HCT116 (cell line): Measurements from ENCODE around the gene CDH24. TPM values are rescaled to one million over a fixed set of nuclear protein-coding genes. Genes with fewer than 3 reads are reported as not detected.

ENCODE experiments used
- ATAC-seq: fragments of 200-7000 bp; cut with Tn5 transposase; 2 replicates; pipeline ENCODE4 v1.9.1; 2020; ENCODE audit warnings: mild to moderate bottlenecking, moderate library complexity
- BruUV-seq: library from RNA; stranded (reverse); fragments of 400-500 nt; replicated peaks from 2 replicates; lab custom pipeline; 2021; lab: Mats Ljungman, UMichigan
- CTCF ChIA-PET: fragments of 300-600 bp; sonication (Branson Sonifier 250); formaldehyde crosslinking; loops from one replicate; lab custom pipeline; 2021; ENCODE audit warnings: antibody characterized with exemption; lab: Charles Lee
- POLR2A ChIA-PET: fragments of 300-600, 350-600 bp; sonication (Branson Sonifier 250); formaldehyde crosslinking; loops from one replicate; lab custom pipeline; 2021; ENCODE audit warnings: antibody characterized with exemption; lab: Charles Lee
- RAD21 ChIA-PET, 2 experiments: fragments of 300-600 bp; sonication (Branson Sonifier 250); formaldehyde crosslinking; loops; one replicate each; lab custom pipeline; 2023; ENCODE audit warnings: low total read pairs in 2 of 2; ENCODE audit not compliant: uncharacterized antibody in 2 of 2, unreplicated experiment in 2 of 2, low non-redundant PET in 1 of 2; lab: Charles Lee
- DNase-seq: peaks from one replicate; pipeline ENCODE4 v3.0.0-alpha.2; 2010; ENCODE audit warnings: low read depth, low spot score
- H2AFZ ChIP-seq: fragments of 200-600 bp; shearing (Covaris generic), sonication (generic); 2 replicates; pipeline ENCODE4 v1.6.1; 2017; ENCODE audit warnings: low read depth, mixed run types, mixed read lengths, antibody characterized with exemption, low read length; ENCODE audit not compliant: poor library complexity, severe bottlenecking
- H3K27ac ChIP-seq: 2 replicates; pipeline ENCODE4 v1.5.1; 2012; ENCODE audit warnings: low read depth, low read length
- H3K27me3 ChIP-seq: fragments of 200-600 bp; sonication (generic); 2 replicates; pipeline ENCODE4 v1.6.1; 2016; ENCODE audit warnings: mixed run types, low read length, mixed read lengths; ENCODE audit not compliant: insufficient read depth
- H3K36me3 ChIP-seq, 2 experiments: fragments of 200-500 bp in 1 of 2; fragments of 200-600 bp in 1 of 2; sonication (Bioruptor generic) in 1 of 2; sonication (generic) in 1 of 2; 2 replicates each; pipeline versions ENCODE4 v1.5.1 to v1.6.1; 2014 to 2016; ENCODE audit warnings: low read length in 2 of 2, inconsistent platforms in 1 of 2, mixed read lengths in 1 of 2, mixed run types in 1 of 2; ENCODE audit not compliant: insufficient read depth in 2 of 2, control insufficient read depth in 1 of 2
- H3K4me1 ChIP-seq, 2 experiments: fragments of 200-600 bp in 1 of 2; sonication (generic) in 1 of 2; 2 replicates each; pipeline versions ENCODE4 v1.5.1 to v1.6.1; 2012 to 2017; ENCODE audit warnings: low read length in 2 of 2, inconsistent platforms in 1 of 2, mild to moderate bottlenecking in 1 of 2, mixed read lengths in 1 of 2, mixed run types in 1 of 2, moderate library complexity in 1 of 2; ENCODE audit not compliant: insufficient read depth in 2 of 2, control insufficient read depth in 1 of 2
- H3K4me2 ChIP-seq: fragments of 200-600 bp; sonication (generic); 2 replicates; pipeline ENCODE4 v1.6.1; 2017; ENCODE audit warnings: mixed run types, low read length, mixed read lengths
- H3K4me3 ChIP-seq, 2 experiments: fragments of 200-600 bp in 1 of 2; sonication (generic) in 1 of 2; replicated peaks in 1 of 2; 2 replicates each; pipeline ENCODE4 v1.5.1; 2011 to 2016; ENCODE audit warnings: low read length in 2 of 2, control low read depth in 1 of 2, low read depth in 1 of 2, mild to moderate bottlenecking in 1 of 2, mixed read lengths in 1 of 2, mixed run types in 1 of 2
- H3K79me2 ChIP-seq: fragments of 200-600 bp; sonication (generic); 2 replicates; pipeline ENCODE4 v1.6.1; 2017; ENCODE audit warnings: mild to moderate bottlenecking, mixed run types, low read length, moderate library complexity, mixed read lengths; ENCODE audit not compliant: insufficient read depth
- H3K9ac ChIP-seq: fragments of 200-600 bp; sonication (generic); 2 replicates; pipeline ENCODE4 v1.6.1; 2016; ENCODE audit warnings: low read length, mixed read lengths
- H3K9me2 ChIP-seq: fragments of 200-600 bp; sonication (generic), shearing (Covaris generic); 2 replicates; pipeline ENCODE4 v1.6.1; 2017; ENCODE audit warnings: mixed run types, mild to moderate bottlenecking, moderate library complexity; ENCODE audit not compliant: insufficient read depth
- H3K9me3 ChIP-seq, 2 experiments: fragments of 200-500 bp in 1 of 2; fragments of 200-600 bp in 1 of 2; sonication (Bioruptor generic) in 1 of 2; sonication (generic) in 1 of 2; 2 replicates each; pipeline ENCODE4 v1.6.1; 2014 to 2017; ENCODE audit warnings: low read length in 2 of 2, mixed read lengths in 2 of 2, inconsistent platforms in 1 of 2, low read depth in 1 of 2, mild to moderate bottlenecking in 1 of 2, mixed run types in 1 of 2, moderate library complexity in 1 of 2; ENCODE audit not compliant: control insufficient read depth in 1 of 2, insufficient read depth in 1 of 2
- H4K20me1 ChIP-seq: fragments of 200-600 bp; sonication (generic), shearing (Covaris generic); 2 replicates; pipeline ENCODE4 v1.6.1; 2017; ENCODE audit warnings: mixed run types, mild to moderate bottlenecking, moderate library complexity; ENCODE audit not compliant: insufficient read depth
- CBX3 ChIP-seq: IDR thresholded peaks from 2 replicates; pipeline ENCODE4 v1.6.1; 2012; ENCODE audit warnings: low read depth
- CEBPB ChIP-seq: IDR thresholded peaks from 2 replicates; pipeline ENCODE4 v1.6.1; 2012; ENCODE audit warnings: low read depth
- EGR1 ChIP-seq: IDR thresholded peaks from 2 replicates; pipeline ENCODE4 v1.6.1; 2012; ENCODE audit warnings: low read depth
- EZH2 ChIP-seq: fragments of 200-600 bp; sonication (generic); IDR thresholded peaks from 2 replicates; pipeline ENCODE4 v1.6.1; 2017; ENCODE audit warnings: antibody characterized with exemption, mixed run types
- EZH2phosphoT487 ChIP-seq: fragments of 200-600 bp; IDR thresholded peaks from 2 replicates; pipeline ENCODE4 v1.6.1; 2018; ENCODE audit warnings: antibody characterized with exemption, borderline replicate concordance
- FOSL1 ChIP-seq: IDR thresholded peaks from 2 replicates; pipeline ENCODE4 v1.6.1; 2012; ENCODE audit warnings: low read depth
- JUND ChIP-seq: IDR thresholded peaks from 2 replicates; pipeline ENCODE4 v1.6.1; 2012
- POLR2AphosphoS5 ChIP-seq: IDR thresholded peaks from 2 replicates; pipeline ENCODE4 v1.6.1; 2011; ENCODE audit warnings: mild to moderate bottlenecking, low read depth, low read length, moderate library complexity
- RAD21 ChIP-seq: IDR thresholded peaks from 2 replicates; pipeline ENCODE4 v1.6.1; 2012; ENCODE audit warnings: low read depth, mild to moderate bottlenecking
- TCF7L2 ChIP-seq: IDR thresholded peaks from 2 replicates; pipeline ENCODE4 v1.7.0; 2011; ENCODE audit warnings: borderline replicate concordance, inconsistent platforms; ENCODE audit not compliant: insufficient read depth, insufficient read length; ENCODE audit errors: extremely low read depth
- ZFX ChIP-seq: fragments of 450-650 bp; IDR thresholded peaks from 2 replicates; pipeline ENCODE4 v1.6.1; 2017
- intact Hi-C: fragments of 100-400 bp; cut with micrococcal nuclease; formaldehyde crosslinking; loops from 2 replicates; pipeline ENCODE4 v1.10.0; 2022
- total RNA-seq: library from RNA; stranded (reverse); gene quantifications from one replicate; pipeline ENCODE4 v1.2.1, GENCODE V29; 2021; ENCODE audit not compliant: unreplicated experiment
- TF ChIP-seq, protein P1 (sequence below): IDR thresholded peaks from 2 replicates; pipeline ENCODE4 v1.6.1; 2011; ENCODE audit warnings: mild to moderate bottlenecking, low read length, moderate library complexity; ENCODE audit not compliant: insufficient replicate concordance; ENCODE audit errors: extremely low read depth
- TF ChIP-seq, protein P2 (sequence below), 3 experiments: fragments of 200-600 bp in 1 of 3; sonication (generic) in 1 of 3; IDR thresholded peaks in 2 of 3; conservative IDR thresholded peaks in 1 of 3; 2 replicates each; pipeline ENCODE4 v1.5.1; 2012 to 2017; ENCODE audit warnings: low read depth in 2 of 3, low read length in 2 of 3, antibody characterized with exemption in 1 of 3, borderline replicate concordance in 1 of 3, control low read depth in 1 of 3, mild to moderate bottlenecking in 1 of 3, mixed read lengths in 1 of 3, mixed run types in 1 of 3, moderate library complexity in 1 of 3; ENCODE audit not compliant: insufficient read depth in 1 of 3
- TF ChIP-seq, protein P3 (sequence below): IDR thresholded peaks from 2 replicates; pipeline ENCODE4 v1.6.1; 2012
- TF ChIP-seq, protein P4 (sequence below): IDR thresholded peaks from 2 replicates; pipeline ENCODE4 v1.6.1; 2012; ENCODE audit warnings: low read depth

CDH24 gene
- total RNA-seq, 1 experiment from 2014 or later: 19.3 TPM

GRCh38 chr14:23042162-23042965, 15.0 kb downstream of the CDH24 start, which contains the start of gene PSMB11:
PSMB11 (plus strand) TSS chr14:23042212; CDS start chr14:23042226, 14 bp downstream.
- POLR2A ChIA-PET: no interaction called here
- Histone ChIP-seq H3K9me3 (no peaks in the 10 kb centered on the region), H3K4me1 (peaks cover 0 to 5% of the 10 kb centered on the region in 2 experiments; a peak in 1 of 4 replicates), H3K27ac (no peak within 1 kb of the TSS), H3K36me3 (no peaks in the 10 kb centered on the region), H3K4me2 (no peak within 1 kb of the TSS), H3K4me3 (no peak within 1 kb of the TSS), H3K27me3 (no peaks in the 10 kb centered on the region), H3K79me2 (no peaks in the 10 kb centered on the region), H3K9ac (no peak within 1 kb of the TSS), H3K9me2 (no peaks in the 10 kb centered on the region), H2AFZ (no peak within 1 kb of the TSS), H4K20me1 (no peaks in the 10 kb centered on the region)
- CTCF ChIA-PET: no interaction called here
- BruUV-seq: no TSS peak
- ATAC-seq (no peak), DNase-seq (no peak)
- intact Hi-C loops: no loop called here
- TF ChIP-seq, protein P1, sequence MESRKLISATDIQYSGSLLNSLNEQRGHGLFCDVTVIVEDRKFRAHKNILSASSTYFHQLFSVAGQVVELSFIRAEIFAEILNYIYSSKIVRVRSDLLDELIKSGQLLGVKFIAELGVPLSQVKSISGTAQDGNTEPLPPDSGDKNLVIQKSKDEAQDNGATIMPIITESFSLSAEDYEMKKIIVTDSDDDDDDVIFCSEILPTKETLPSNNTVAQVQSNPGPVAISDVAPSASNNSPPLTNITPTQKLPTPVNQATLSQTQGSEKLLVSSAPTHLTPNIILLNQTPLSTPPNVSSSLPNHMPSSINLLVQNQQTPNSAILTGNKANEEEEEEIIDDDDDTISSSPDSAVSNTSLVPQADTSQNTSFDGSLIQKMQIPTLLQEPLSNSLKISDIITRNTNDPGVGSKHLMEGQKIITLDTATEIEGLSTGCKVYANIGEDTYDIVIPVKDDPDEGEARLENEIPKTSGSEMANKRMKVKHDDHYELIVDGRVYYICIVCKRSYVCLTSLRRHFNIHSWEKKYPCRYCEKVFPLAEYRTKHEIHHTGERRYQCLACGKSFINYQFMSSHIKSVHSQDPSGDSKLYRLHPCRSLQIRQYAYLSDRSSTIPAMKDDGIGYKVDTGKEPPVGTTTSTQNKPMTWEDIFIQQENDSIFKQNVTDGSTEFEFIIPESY: no peak
- no peak for TF ChIP-seq EZH2phosphoT487
- TF ChIP-seq RAD21: no peak
- TF ChIP-seq, protein P2, sequence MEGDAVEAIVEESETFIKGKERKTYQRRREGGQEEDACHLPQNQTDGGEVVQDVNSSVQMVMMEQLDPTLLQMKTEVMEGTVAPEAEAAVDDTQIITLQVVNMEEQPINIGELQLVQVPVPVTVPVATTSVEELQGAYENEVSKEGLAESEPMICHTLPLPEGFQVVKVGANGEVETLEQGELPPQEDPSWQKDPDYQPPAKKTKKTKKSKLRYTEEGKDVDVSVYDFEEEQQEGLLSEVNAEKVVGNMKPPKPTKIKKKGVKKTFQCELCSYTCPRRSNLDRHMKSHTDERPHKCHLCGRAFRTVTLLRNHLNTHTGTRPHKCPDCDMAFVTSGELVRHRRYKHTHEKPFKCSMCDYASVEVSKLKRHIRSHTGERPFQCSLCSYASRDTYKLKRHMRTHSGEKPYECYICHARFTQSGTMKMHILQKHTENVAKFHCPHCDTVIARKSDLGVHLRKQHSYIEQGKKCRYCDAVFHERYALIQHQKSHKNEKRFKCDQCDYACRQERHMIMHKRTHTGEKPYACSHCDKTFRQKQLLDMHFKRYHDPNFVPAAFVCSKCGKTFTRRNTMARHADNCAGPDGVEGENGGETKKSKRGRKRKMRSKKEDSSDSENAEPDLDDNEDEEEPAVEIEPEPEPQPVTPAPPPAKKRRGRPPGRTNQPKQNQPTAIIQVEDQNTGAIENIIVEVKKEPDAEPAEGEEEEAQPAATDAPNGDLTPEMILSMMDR (IDR thresholded peaks at IDR 0.05 in 2 of 3, conservative IDR thresholded peaks at IDR 0.05 in 1 of 3; ENCODE audit: borderline replicate concordance in 1 of 3, insufficient read depth in 1 of 3, low read depth in 2 of 3, low read length in 2 of 3): no peak
- no peak for TF ChIP-seq CBX3
- TF ChIP-seq CEBPB: no peak
- no peak for TF ChIP-seq JUND
- no peak for TF ChIP-seq ZFX
- TF ChIP-seq, protein P3, sequence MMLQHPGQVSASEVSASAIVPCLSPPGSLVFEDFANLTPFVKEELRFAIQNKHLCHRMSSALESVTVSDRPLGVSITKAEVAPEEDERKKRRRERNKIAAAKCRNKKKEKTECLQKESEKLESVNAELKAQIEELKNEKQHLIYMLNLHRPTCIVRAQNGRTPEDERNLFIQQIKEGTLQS: no peak
- no peak for TF ChIP-seq EZH2
- TF ChIP-seq, protein P4, sequence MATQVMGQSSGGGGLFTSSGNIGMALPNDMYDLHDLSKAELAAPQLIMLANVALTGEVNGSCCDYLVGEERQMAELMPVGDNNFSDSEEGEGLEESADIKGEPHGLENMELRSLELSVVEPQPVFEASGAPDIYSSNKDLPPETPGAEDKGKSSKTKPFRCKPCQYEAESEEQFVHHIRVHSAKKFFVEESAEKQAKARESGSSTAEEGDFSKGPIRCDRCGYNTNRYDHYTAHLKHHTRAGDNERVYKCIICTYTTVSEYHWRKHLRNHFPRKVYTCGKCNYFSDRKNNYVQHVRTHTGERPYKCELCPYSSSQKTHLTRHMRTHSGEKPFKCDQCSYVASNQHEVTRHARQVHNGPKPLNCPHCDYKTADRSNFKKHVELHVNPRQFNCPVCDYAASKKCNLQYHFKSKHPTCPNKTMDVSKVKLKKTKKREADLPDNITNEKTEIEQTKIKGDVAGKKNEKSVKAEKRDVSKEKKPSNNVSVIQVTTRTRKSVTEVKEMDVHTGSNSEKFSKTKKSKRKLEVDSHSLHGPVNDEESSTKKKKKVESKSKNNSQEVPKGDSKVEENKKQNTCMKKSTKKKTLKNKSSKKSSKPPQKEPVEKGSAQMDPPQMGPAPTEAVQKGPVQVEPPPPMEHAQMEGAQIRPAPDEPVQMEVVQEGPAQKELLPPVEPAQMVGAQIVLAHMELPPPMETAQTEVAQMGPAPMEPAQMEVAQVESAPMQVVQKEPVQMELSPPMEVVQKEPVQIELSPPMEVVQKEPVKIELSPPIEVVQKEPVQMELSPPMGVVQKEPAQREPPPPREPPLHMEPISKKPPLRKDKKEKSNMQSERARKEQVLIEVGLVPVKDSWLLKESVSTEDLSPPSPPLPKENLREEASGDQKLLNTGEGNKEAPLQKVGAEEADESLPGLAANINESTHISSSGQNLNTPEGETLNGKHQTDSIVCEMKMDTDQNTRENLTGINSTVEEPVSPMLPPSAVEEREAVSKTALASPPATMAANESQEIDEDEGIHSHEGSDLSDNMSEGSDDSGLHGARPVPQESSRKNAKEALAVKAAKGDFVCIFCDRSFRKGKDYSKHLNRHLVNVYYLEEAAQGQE: no peak
- no peak for TF ChIP-seq POLR2AphosphoS5
- no peak for TF ChIP-seq TCF7L2
- TF ChIP-seq FOSL1: no peak
- no peak for TF ChIP-seq EGR1
- RAD21 ChIA-PET: no interaction called here
